Measurements from ENCODE around the gene SLC6A1. TPM values are rescaled to one million over a fixed set of nuclear protein-coding genes. Genes with fewer than 3 reads are reported as not detected.
"Not testable (repeated sequence)": the region's sequence is repeated elsewhere in the genome, so short reads cannot be mapped to it uniquely, and the experiment has no call there.

Gene SLC6A1
- total RNA-seq, 2 experiments from 2014 or later: not detected

DNA sequence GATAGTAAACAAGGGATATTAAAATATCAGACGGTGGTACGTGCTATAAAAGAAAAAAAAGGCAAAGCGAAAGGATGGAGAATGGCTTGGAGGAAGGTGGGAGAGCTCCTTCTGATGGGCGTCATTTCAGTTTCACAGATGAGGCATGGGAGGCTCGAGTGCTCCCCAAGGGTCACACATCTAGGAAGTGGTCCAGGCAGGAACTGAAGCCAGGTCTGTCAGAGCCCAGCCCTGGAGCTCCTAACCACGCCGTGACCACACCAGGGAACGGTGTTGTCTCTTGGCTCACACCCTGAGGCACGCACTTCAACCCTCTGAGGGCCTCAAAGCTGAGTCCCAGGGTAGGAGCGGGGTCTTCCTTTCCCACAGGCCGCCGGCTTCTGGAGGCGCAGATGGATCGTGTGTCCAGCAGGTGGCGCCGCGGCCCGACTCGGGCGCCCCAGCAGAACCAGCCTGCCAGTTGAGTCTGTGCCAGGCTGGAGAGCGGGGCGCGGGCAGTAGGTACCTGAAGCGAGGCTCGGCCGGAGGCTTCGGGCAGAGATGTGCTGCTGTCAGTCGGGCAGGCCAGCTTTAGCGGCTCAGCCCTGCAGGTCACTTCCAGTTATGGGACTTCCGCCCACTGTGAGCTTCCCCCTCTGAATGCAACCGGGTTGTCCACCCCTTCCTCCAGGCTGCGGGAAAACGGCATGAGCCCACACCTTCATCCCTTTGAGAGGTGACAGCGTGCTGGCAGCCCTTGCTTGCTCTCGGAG is 68.1 kb downstream of the SLC6A1 start:
- H3K4me2 ChIP-seq (ENCODE audit: low read length): no peak overlapping the region
- BruUV-seq (replicated peaks): no TSS peak

GRCh38 chr3:11061268-11061871 is 68.8 kb downstream of the SLC6A1 start:
- intact Hi-C loops (cut with micrococcal nuclease; ENCODE audit: unreplicated experiment); CTCF ChIA-PET (ENCODE audit: unreplicated experiment); BruUV-seq (replicated peaks): not testable (repeated sequence)

More for the DNA sequence above, 68.1 kb downstream of the SLC6A1 start:
- Histone ChIP-seq H3K79me2 (ENCODE audit: insufficient read depth, low read depth, low read length) (no peaks in the 10 kb centered on the region), H3K4me3 (ENCODE audit: low read depth, low read length, poor library complexity, severe bottlenecking) (no peak overlapping the region), H3K9me2 (ENCODE audit: insufficient read depth, low read length) (no peaks in the 10 kb centered on the region), H2AFZ (ENCODE audit: low read length) (no peak overlapping the region), H3K27ac (ENCODE audit: low read depth, low read length, poor library complexity, severe bottlenecking) (no peak overlapping the region), H3K9me3 (ENCODE audit: low read length) (no peaks in the 10 kb centered on the region), H3K36me3 (ENCODE audit: insufficient read depth, low read length) (no peaks in the 10 kb centered on the region), H3K4me1 (ENCODE audit: insufficient read depth, low read length, poor library complexity, severe bottlenecking) (no peaks in the 10 kb centered on the region), H4K20me1 (ENCODE audit: insufficient read depth, low read length) (no peaks in the 10 kb centered on the region)
- intact Hi-C loops (cut with micrococcal nuclease; ENCODE audit: unreplicated experiment): no loop called here
- TF ChIP-seq EZH2phosphoT487 (IDR thresholded peaks at IDR 0.05; ENCODE audit: borderline replicate concordance, low read depth, low read length) (no peak), CTCF (conservative IDR thresholded peaks at IDR 0.05; ENCODE audit: low read length) (peak; percentile 71)
- ChIA-PET POLR2A (interaction anchor here (0.5 kb wide), 1 partner anchor 283 kb away, joined by 3 read pairs; no protein-coding TSS in a partner anchor), CTCF (ENCODE audit: unreplicated experiment) (no interaction called here)
- peak; percentile 2 for DNase-seq (ENCODE audit: low spot score)

GRCh38 chr3:11062704-11063103 is 70.2 kb downstream of the SLC6A1 start:
- ChIA-PET POLR2A (no interaction called here), CTCF (ENCODE audit: unreplicated experiment) (no interaction called here)
- Histone ChIP-seq H2AFZ (ENCODE audit: low read length) (no peak overlapping the region), H4K20me1 (ENCODE audit: insufficient read depth, low read length) (no peaks in the 10 kb centered on the region), H3K79me2 (ENCODE audit: insufficient read depth, low read depth, low read length) (no peaks in the 10 kb centered on the region; the same call in 1 of the 2 replicates), H3K4me1 (ENCODE audit: insufficient read depth, low read length, poor library complexity, severe bottlenecking) (no peaks in the 10 kb centered on the region), H3K4me2 (ENCODE audit: low read length) (no peak overlapping the region), H3K9me3 (ENCODE audit: low read length) (no peaks in the 10 kb centered on the region), H3K9me2 (ENCODE audit: insufficient read depth, low read length) (no peaks in the 10 kb centered on the region), H3K36me3 (ENCODE audit: insufficient read depth, low read length) (no peaks in the 10 kb centered on the region), H3K27ac (ENCODE audit: low read depth, low read length, poor library complexity, severe bottlenecking) (no peak overlapping the region), H3K4me3 (ENCODE audit: low read depth, low read length, poor library complexity, severe bottlenecking) (no peak overlapping the region)
- no peak for TF ChIP-seq CTCF (conservative IDR thresholded peaks at IDR 0.05; ENCODE audit: low read length)
- no peak for TF ChIP-seq EZH2phosphoT487 (IDR thresholded peaks at IDR 0.05; ENCODE audit: borderline replicate concordance, low read depth, low read length)
- intact Hi-C loops (cut with micrococcal nuclease; ENCODE audit: unreplicated experiment): no loop called here
- no TSS peak for BruUV-seq (replicated peaks)
- no peak for DNase-seq (ENCODE audit: low spot score)

More at GRCh38 chr3:11061268-11061871, 68.8 kb downstream of the SLC6A1 start:
- H2AFZ ChIP-seq (ENCODE audit: low read length); H3K4me1 ChIP-seq (ENCODE audit: insufficient read depth, low read length, poor library complexity, severe bottlenecking); H3K79me2 ChIP-seq (ENCODE audit: insufficient read depth, low read depth, low read length); H4K20me1 ChIP-seq (ENCODE audit: insufficient read depth, low read length); H3K9me2 ChIP-seq (ENCODE audit: insufficient read depth, low read length); H3K4me3 ChIP-seq (ENCODE audit: low read depth, low read length, poor library complexity, severe bottlenecking); H3K36me3 ChIP-seq (ENCODE audit: insufficient read depth, low read length); H3K4me2 ChIP-seq (ENCODE audit: low read length); POLR2A ChIA-PET; H3K9me3 ChIP-seq (ENCODE audit: low read length); H3K27ac ChIP-seq (ENCODE audit: low read depth, low read length, poor library complexity, severe bottlenecking); DNase-seq (ENCODE audit: low spot score): not testable (repeated sequence)
